ENCODE measurements around the gene NBR1. TPM values are rescaled to one million over a fixed set of nuclear protein-coding genes. Genes with fewer than 3 reads are reported as not detected.
"Not testable (repeated sequence)": the region's sequence is repeated elsewhere in the genome, so short reads cannot be mapped to it uniquely, and the experiment has no call there.

The NBR1 gene
- total and polyA plus RNA-seq, 2 experiments from 2014 or later = 12.6 to 36.8 TPM

DNA sequence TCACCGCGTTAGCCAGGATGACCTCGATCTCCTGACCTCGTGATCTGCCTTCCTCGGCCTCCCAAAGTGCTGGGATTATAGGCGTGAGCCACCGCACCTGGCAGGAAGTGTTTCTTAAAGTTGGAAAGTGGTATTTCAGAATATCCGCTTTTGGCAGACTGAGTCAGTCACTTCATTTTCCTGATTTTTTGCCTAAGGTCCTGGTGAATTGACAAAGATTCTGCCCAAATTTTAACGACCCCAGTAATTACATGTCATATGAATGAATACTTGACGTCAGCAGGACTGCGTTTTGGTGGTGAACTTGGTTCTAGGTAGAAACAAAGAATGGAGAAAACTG, 41.4 kb upstream of the NBR1 start:
- H3K79me2 ChIP-seq (replicated peaks; ENCODE audit: insufficient read depth) = peaks cover 26% of the 10 kb centered on the region
- peaks cover 4% of the 10 kb centered on the region; the same call in 1 of the 2 replicates for H3K36me3 ChIP-seq (ENCODE audit: insufficient read depth)
- peaks cover 19% of the 10 kb centered on the region for H3K27me3 Mint-ChIP-seq (ENCODE audit: insufficient read depth, low read depth, poor library complexity)
- no peak overlapping the region for H3K4me3 Mint-ChIP-seq
- no peak for DNase-seq (ENCODE audit: low spot score)
- 0 out of 2 replicates have a peak, but pooled peaks cover 5% of the 10 kb centered on the region for H3F3A ChIP-seq (replicated peaks; ENCODE audit: low read depth)
- ATAC-seq = no peak
- H2AFZ ChIP-seq = no peak overlapping the region
- H3K9me2 ChIP-seq (ENCODE audit: insufficient read depth) = no peaks in the 10 kb centered on the region
- H4K20me1 ChIP-seq (replicated peaks; ENCODE audit: insufficient read depth) = no peaks in the 10 kb centered on the region; the same call in 1 of the 2 replicates
- H3K4me3 ChIP-seq = no peak overlapping the region
- no peaks in the 10 kb centered on the region for H3K27me3 ChIP-seq (ENCODE audit: insufficient read depth)
- no peaks in the 10 kb centered on the region for H3K4me1 ChIP-seq (ENCODE audit: insufficient read depth)
- no peak overlapping the region for H3K4me2 ChIP-seq
- H3K36me3 Mint-ChIP-seq (ENCODE audit: low read depth) = peaks cover 56% of the 10 kb centered on the region
- H3K27ac Mint-ChIP-seq = no peak overlapping the region
- peaks cover 5% of the 10 kb centered on the region; the same call in 2 of the 3 replicates for H3K4me1 Mint-ChIP-seq
- peaks cover 10% of the 10 kb centered on the region for H3K9me3 Mint-ChIP-seq
- H3K27ac ChIP-seq (ENCODE audit: low read depth) = no peak overlapping the region
- TF ChIP-seq STAT1 (IDR thresholded peaks at IDR 0.05; ENCODE audit: unreplicated experiment) = no peak

DNA sequence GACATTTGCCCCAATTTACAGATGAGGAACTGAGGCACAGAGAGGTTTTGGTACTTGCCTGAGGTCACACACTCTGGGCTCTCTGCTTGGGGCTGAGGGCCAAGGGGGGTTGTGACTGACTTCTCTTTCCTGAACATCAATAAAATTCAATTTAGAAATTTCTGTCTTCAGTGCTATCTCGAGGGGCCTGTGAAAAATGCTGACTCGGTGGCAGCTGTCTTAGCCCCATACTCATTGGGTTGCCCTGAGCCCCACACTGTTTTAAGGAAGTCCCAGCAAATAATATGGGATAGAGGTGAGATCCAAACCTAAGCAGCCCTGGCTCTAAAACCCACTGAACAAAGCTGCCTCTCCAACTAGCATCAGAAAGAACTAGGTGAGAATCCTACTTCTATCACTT, 38.9 kb upstream of the NBR1 start:
- Histone ChIP-seq H3K4me1 (ENCODE audit: insufficient read depth) (no peaks in the 10 kb centered on the region), H3K79me2 (replicated peaks; ENCODE audit: insufficient read depth) (peaks cover 16% of the 10 kb centered on the region; the same call in 1 of the 2 replicates), H4K20me1 (replicated peaks; ENCODE audit: insufficient read depth) (no peaks in the 10 kb centered on the region; the same call in 1 of the 2 replicates), H3K36me3 (ENCODE audit: insufficient read depth) (peaks cover 4% of the 10 kb centered on the region; the same call in 1 of the 2 replicates), H3K27ac (ENCODE audit: low read depth) (no peak overlapping the region), H3K27me3 (ENCODE audit: insufficient read depth) (no peaks in the 10 kb centered on the region), H3K4me2 (no peak overlapping the region), H3K9me2 (ENCODE audit: insufficient read depth) (no peaks in the 10 kb centered on the region), H3F3A (replicated peaks; ENCODE audit: low read depth) (0 out of 2 replicates have a peak, but pooled peaks cover 5% of the 10 kb centered on the region), H2AFZ (no peak overlapping the region), H3K4me3 (no peak overlapping the region)
- Mint-ChIP-seq H3K27me3 (ENCODE audit: insufficient read depth, low read depth, poor library complexity) (peaks cover 11% of the 10 kb centered on the region), H3K9me3 (peaks cover 13% of the 10 kb centered on the region; the same call in 2 of the 3 replicates), H3K27ac (no peak overlapping the region), H3K4me1 (no peaks in the 10 kb centered on the region; the same call in 2 of the 3 replicates), H3K4me3 (no peak overlapping the region), H3K36me3 (ENCODE audit: low read depth) (peaks cover 64% of the 10 kb centered on the region)
- DNase-seq (ENCODE audit: low spot score) (no peak), ATAC-seq (no peak)
- TF ChIP-seq, protein P1, sequence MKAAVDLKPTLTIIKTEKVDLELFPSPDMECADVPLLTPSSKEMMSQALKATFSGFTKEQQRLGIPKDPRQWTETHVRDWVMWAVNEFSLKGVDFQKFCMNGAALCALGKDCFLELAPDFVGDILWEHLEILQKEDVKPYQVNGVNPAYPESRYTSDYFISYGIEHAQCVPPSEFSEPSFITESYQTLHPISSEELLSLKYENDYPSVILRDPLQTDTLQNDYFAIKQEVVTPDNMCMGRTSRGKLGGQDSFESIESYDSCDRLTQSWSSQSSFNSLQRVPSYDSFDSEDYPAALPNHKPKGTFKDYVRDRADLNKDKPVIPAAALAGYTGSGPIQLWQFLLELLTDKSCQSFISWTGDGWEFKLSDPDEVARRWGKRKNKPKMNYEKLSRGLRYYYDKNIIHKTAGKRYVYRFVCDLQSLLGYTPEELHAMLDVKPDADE (IDR thresholded peaks at IDR 0.05) = no peak
- no peak for TF ChIP-seq EZH2 (IDR thresholded peaks at IDR 0.05; ENCODE audit: low read depth, unreplicated experiment)

DNA sequence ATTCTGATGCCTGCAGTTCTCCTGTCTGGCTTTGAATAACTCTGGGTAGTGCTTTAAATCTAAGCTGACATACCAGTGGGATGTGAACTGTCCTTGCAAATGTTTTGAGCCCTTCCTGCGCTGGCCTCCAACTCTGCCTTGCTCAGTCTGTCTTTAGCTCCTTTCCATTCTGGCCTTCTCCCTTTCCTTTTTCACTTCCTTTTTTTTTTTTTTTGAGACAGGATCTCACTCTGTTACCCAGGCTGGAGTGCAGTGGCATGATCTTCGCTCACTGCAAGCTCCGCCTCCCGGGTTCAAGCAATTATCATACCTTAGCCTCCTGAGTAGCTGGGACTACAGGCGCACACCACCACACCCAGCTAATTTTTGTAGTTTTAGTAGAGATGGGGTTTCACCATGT, 37.6 kb upstream of the NBR1 start:
- H3K27ac Mint-ChIP-seq; H3K4me2 ChIP-seq; H3K4me3 ChIP-seq; H4K20me1 ChIP-seq (replicated peaks; ENCODE audit: insufficient read depth); H3K4me1 ChIP-seq (ENCODE audit: insufficient read depth); H3K27me3 Mint-ChIP-seq (ENCODE audit: insufficient read depth, low read depth, poor library complexity); H2AFZ ChIP-seq; H3K36me3 ChIP-seq (ENCODE audit: insufficient read depth); ATAC-seq; DNase-seq (ENCODE audit: low spot score); H3K4me3 Mint-ChIP-seq; H3K27ac ChIP-seq (ENCODE audit: low read depth); H3K9me2 ChIP-seq (ENCODE audit: insufficient read depth); H3K27me3 ChIP-seq (ENCODE audit: insufficient read depth); H3K4me1 Mint-ChIP-seq; H3F3A ChIP-seq (replicated peaks; ENCODE audit: low read depth): not testable (repeated sequence)
- peaks cover 13% of the 10 kb centered on the region; the same call in 1 of the 2 replicates for H3K79me2 ChIP-seq (replicated peaks; ENCODE audit: insufficient read depth)
- Mint-ChIP-seq H3K9me3 (peaks cover 15% of the 10 kb centered on the region; the same call in 2 of the 3 replicates), H3K36me3 (ENCODE audit: low read depth) (peaks cover 55% of the 10 kb centered on the region)

Data from GM23338 (cell line).